Upper lobe of right lung (tissue), 1 donor: ENCODE data around the gene NDUFB10. TPM values are rescaled to one million over a fixed set of nuclear protein-coding genes. Genes with fewer than 3 reads are reported as not detected.

Experiments
- ATAC-seq: fragments of 200-7000 bp; cut with Tn5 transposase; one replicate; pipeline ENCODE4 v1.9.1; 2020; ENCODE audit warnings: mild to moderate bottlenecking, moderate library complexity
- DNase-seq: peaks from one replicate; pipeline ENCODE4 v3.0.0-alpha.2; 2020
- H3K27ac ChIP-seq: fragments of 200-600 bp; one replicate; pipeline ENCODE4 v1.8.0; 2022
- H3K27me3 ChIP-seq: fragments of 200-600 bp; one replicate; pipeline ENCODE4 v1.8.0; 2022; ENCODE audit warnings: mild to moderate bottlenecking
- H3K36me3 ChIP-seq: fragments of 200-600 bp; one replicate; pipeline ENCODE4 v1.8.0; 2022
- H3K4me1 ChIP-seq: fragments of 200-600 bp; one replicate; pipeline ENCODE4 v1.8.0; 2022
- H3K4me3 ChIP-seq: fragments of 200-600 bp; one replicate; pipeline ENCODE4 v1.8.0; 2022; ENCODE audit warnings: mild to moderate bottlenecking
- H3K9me3 ChIP-seq: fragments of 200-600 bp; one replicate; pipeline ENCODE4 v1.8.0; 2022
- intact Hi-C: fragments of 100-400 bp; cut with DNase I; formaldehyde crosslinking; loops from one replicate; pipeline ENCODE4 v1.11.0; 2022
- long read RNA-seq: library from polyadenylated mRNA; unstranded; transcript quantifications from one replicate; pipeline ENCODE4 v2.0.0, GENCODE V29; 2021
- total RNA-seq: library from RNA; stranded (reverse); fragmentation: NEBNext Ultra II Directional; extraction: Animal tissue kit (Norgen Biotek cat#: 25700); gene quantifications from one replicate; pipeline ENCODE4 v1.2.1, GENCODE V29; 2021
- TF ChIP-seq, protein P1 (sequence below): fragments of 200-600 bp; IDR thresholded peaks from one replicate; pipeline ENCODE4 v1.8.0; 2022; ENCODE audit warnings: antibody characterized with exemption
- donor health status: DM: no; HTN: yes; CAD: no; lungs with severe emphysema.

Gene NDUFB10
- total RNA-seq = 86.7 TPM
- long read RNA-seq, transcript NDUFB10-201 (4 exons, 705 nt) = major isoform, 25 of 27 reads
- long read RNA-seq, partial matches to known transcripts = 1 of 27 reads
- long read RNA-seq, other reads (novel, unspliced or antisense) = 0 of 27 reads

DNA sequence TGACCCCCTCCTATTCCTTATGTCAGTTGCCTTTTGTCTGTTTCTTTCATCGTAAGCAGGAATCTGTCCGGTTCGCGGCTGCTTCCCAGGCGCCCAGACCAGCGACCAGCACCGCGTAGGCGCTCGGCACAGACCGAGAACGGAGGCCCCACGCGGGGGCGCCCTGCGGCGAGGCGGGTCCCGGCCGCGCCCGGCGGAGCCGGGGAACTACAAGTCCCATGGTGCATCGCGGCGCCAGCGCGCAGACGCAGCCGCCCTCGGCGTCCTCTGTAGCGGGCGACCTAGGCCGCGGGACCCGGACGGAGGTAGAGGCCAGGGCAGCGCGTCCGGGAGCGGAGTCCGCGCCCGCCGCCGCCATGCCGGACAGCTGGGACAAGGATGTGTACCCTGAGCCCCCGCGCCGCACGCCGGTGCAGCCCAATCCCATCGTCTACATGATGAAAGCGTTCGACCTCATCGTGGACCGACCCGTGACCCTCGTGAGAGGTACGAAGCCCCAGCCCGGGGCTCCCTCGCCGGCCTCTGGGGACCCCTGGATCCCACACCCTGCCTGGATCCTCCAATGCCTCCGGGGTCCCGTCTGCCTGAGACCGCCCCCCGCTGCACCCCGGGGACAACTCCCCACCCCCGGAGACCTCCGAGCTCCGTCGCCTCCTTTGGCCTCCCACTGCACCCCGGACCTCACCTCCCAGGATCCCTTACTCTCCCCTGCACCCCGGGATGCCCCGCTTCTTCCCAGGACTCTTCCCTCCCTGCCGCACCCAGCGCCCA, at the start of gene NDUFB10:
Gene NDUFB10 (plus strand): TSS at position 270 of the 771 bp plus-strand sequence. CDS start 87 bp downstream, at position 357.
- intact Hi-C loops = no loop called here
- Histone ChIP-seq H3K4me3 (peak within 1 kb of the TSS; percentile 93), H3K27me3 (no peaks in the 10 kb centered on the region), H3K9me3 (no peaks in the 10 kb centered on the region), H3K36me3 (peaks cover 27% of the 10 kb centered on the region), H3K4me1 (peaks cover 19% of the 10 kb centered on the region), H3K27ac (peak within 1 kb of the TSS; percentile 91)
- TF ChIP-seq, protein P1, sequence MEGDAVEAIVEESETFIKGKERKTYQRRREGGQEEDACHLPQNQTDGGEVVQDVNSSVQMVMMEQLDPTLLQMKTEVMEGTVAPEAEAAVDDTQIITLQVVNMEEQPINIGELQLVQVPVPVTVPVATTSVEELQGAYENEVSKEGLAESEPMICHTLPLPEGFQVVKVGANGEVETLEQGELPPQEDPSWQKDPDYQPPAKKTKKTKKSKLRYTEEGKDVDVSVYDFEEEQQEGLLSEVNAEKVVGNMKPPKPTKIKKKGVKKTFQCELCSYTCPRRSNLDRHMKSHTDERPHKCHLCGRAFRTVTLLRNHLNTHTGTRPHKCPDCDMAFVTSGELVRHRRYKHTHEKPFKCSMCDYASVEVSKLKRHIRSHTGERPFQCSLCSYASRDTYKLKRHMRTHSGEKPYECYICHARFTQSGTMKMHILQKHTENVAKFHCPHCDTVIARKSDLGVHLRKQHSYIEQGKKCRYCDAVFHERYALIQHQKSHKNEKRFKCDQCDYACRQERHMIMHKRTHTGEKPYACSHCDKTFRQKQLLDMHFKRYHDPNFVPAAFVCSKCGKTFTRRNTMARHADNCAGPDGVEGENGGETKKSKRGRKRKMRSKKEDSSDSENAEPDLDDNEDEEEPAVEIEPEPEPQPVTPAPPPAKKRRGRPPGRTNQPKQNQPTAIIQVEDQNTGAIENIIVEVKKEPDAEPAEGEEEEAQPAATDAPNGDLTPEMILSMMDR = peak; percentile 76
- DNase-seq (peak; percentile 97), ATAC-seq (peak; percentile 97)

DNA sequence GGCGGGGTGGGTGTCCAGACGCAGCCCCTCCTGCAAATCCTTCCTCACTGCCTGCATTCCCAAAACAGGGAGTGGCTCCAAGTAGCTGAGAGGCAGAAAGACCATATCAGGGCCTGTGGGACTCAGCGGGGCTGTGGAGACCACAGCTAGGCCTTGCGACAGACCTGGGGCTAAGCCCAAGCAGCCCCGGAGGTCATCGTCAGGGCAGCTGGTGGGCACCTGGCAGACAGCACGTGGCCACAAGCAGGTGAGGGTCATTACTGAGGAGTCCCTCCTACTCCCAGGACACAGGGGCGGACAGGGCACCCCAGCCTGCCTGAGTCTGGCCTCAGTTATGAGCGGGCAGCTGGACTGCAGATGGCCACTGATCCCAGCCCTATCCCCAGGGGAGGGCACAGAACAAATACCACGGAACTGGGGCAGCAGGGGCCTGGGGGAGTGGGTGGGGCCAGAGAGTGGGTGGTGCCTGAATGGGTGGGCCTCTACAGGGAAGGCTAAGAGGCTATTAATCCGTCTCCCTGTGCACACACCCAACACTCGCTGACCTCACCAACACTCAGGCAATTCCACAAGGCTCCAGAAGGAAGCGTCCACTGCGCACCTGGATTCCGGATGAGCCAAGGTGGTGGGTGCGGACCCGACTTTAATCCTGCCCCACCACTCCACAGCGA, 49.6 kb upstream of the NDUFB10 start:
- peaks cover 30% of the 10 kb centered on the region for H3K27me3 ChIP-seq
- no peak overlapping the region for H3K27ac ChIP-seq
- TF ChIP-seq, protein P1 = no peak
- peaks cover 5% of the 10 kb centered on the region for H3K4me1 ChIP-seq
- H3K4me3 ChIP-seq = no peak overlapping the region
- DNase-seq (no peak), ATAC-seq (no peak)
- no peaks in the 10 kb centered on the region for H3K36me3 ChIP-seq
- no peaks in the 10 kb centered on the region for H3K9me3 ChIP-seq
- intact Hi-C loops = no loop called here

DNA sequence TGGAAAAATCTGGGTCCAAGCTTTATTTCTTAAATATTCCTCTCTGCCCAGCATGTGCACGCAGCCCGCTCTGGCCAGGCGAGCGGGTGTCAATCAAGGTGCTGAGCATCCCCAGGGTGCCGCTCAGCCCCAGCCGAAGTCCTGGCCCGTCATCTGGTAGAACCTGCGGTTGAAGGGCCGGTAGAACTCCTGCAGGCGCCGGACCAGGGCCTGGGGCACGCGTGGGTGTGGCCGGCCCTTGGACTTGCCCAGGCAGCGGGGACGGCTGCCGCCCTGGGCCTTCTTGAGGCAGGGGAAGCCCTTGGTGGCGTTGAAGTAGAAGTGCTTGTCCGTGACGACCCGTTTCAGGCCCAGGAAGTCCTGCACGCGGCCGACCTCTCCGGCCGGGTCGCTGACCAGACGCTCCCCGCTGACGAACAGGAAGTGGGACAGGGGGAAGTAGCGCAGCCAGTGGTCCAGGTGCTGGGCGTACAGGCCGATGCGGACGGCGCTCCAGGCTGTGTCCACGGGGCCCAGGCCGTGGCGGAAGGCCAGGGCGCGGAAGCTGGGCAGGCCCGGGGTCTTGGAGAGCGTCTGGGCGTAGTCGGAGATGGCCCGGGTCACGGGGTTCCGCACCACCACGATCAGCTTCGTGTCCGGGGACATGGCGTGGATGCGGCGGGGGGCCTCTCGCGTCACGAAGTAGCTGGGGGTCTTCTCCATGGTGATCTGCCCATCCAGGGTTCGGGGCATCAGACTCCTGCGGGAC, 47.7 kb upstream of the NDUFB10 start:
- no peak for DNase-seq

DNA sequence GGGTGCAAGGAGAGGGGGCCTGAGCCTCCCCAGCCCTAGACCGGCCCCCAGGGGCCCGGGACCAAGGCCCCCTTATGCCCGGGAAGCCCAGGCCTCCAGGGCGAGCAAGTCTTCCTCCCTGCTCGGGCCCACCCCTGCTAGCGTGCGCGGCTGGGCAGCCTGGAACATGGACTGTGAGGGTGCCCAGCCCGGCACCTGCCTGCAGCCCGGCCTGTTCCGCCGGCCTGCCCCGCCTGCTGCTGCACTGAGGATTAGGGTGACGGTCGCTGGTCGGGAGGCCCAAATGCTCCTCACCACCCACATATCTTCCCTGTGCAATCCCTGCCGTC, 47.2 kb upstream of the NDUFB10 start:
- Histone ChIP-seq H3K36me3 (no peaks in the 10 kb centered on the region), H3K9me3 (no peaks in the 10 kb centered on the region), H3K4me3 (no peak overlapping the region), H3K4me1 (peaks cover 5% of the 10 kb centered on the region), H3K27me3 (peaks cover 50% of the 10 kb centered on the region), H3K27ac (no peak overlapping the region)
- intact Hi-C loops = no loop called here
- peak; percentile 61 for DNase-seq
- no peak for ATAC-seq
- TF ChIP-seq, protein P1 = no peak

More for the DNA sequence above, 47.7 kb upstream of the NDUFB10 start:
- TF ChIP-seq, protein P1 = no peak
- intact Hi-C loops = no loop called here
- Histone ChIP-seq H3K27me3 (peaks cover 45% of the 10 kb centered on the region), H3K27ac (no peak overlapping the region), H3K4me3 (no peak overlapping the region), H3K9me3 (no peaks in the 10 kb centered on the region), H3K36me3 (no peaks in the 10 kb centered on the region), H3K4me1 (peaks cover 5% of the 10 kb centered on the region)
- no peak for ATAC-seq

DNA sequence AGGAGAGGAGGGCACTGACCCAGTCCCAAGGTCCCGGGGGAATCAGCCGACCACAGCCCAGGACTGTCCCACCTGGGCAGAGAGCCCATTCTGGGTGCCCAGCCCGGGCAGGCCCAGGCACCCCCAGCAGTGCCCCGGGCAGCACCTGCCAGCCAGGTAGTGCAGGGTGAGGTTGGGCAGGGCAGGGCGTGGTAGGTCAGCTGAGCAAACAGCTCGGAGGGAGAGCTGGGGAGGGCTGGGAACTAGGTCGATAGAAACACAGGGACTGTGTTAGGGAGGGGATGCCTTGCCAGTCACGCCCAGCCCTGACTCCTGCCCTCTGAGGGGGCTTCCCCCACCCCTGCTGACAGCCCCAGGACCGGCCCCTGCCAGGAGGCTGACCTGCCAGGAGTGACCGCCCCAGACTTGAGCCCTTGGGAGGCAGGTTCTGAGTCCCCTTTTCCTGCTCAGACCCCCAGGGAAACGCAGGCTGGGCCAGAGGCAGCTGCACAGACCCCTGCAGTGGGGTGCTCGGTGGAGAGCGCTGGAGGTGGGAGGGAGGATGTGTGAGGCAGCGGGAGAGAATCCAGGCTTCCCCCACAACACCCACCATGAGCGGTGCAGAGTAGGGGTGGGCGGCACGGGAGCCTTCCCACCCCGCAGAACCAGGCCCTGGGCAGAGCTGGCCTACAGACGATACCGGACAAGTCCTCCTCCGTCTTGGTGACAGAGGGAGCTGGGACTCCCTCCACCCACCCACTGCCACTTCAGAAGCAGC, 45.8 kb upstream of the NDUFB10 start:
- intact Hi-C loops = no loop called here
- H3K36me3 ChIP-seq = no peaks in the 10 kb centered on the region
- ATAC-seq = peak; percentile 81
- TF ChIP-seq, protein P1 = no peak
- H3K9me3 ChIP-seq = no peaks in the 10 kb centered on the region
- no peak overlapping the region for H3K27ac ChIP-seq
- no peak overlapping the region for H3K4me3 ChIP-seq
- DNase-seq = peak; percentile 75
- peaks cover 5% of the 10 kb centered on the region for H3K4me1 ChIP-seq
- H3K27me3 ChIP-seq = peaks cover 56% of the 10 kb centered on the region
